ENCODE data around the gene PHF12. TPM values are rescaled to one million over a fixed set of nuclear protein-coding genes. Genes with fewer than 3 reads are reported as not detected.

PHF12 gene
- total and polyA plus RNA-seq, 2 of the 8 experiments (the other 6 are each of a cell fraction or from before 2014, with no cell fraction given): 38.8 to 65.7 TPM

GRCh38 chr17:28999206-28999605 is 47.9 kb upstream of the PHF12 start (continued):
- TF ChIP-seq CHD7 (IDR thresholded peaks at IDR 0.05; ENCODE audit: insufficient replicate concordance, low read length) (no peak), HDAC2 (IDR thresholded peaks at IDR 0.05; ENCODE audit: borderline replicate concordance in 1 of 2, low read depth in 2 of 2, low read length in 2 of 2) (no peak), ATF3 (IDR thresholded peaks at IDR 0.05; ENCODE audit: insufficient read depth, low read depth, low read length) (no peak), SRF (IDR thresholded peaks at IDR 0.05; ENCODE audit: low read depth, low read length) (no peak), SP1 (IDR thresholded peaks at IDR 0.05; ENCODE audit: low read depth, low read length) (no peak), CBX8 (IDR thresholded peaks at IDR 0.05; ENCODE audit: borderline replicate concordance, low read depth, low read length) (no peak), BRCA1 (IDR thresholded peaks at IDR 0.05; ENCODE audit: low read depth, low read length) (no peak), ATF2 (IDR thresholded peaks at IDR 0.05; ENCODE audit: low read length) (no peak), YY1 (IDR thresholded peaks at IDR 0.05; ENCODE audit: low read depth, low read length) (no peak)
